Astrocyte (in vitro differentiated cells and primary cell): ENCODE data around the gene SLC8B1. TPM values are rescaled to one million over a fixed set of nuclear protein-coding genes. Genes with fewer than 3 reads are reported as not detected.

Experiments used
- DNase-seq: peaks from one replicate; pipeline ENCODE4 v3.0.0-alpha.2; 2010; ENCODE audit warnings: low read depth
- FAIRE-seq: peaks from 2 replicates; lab custom pipeline; 2011; peaks lifted over from hg19 to GRCh38; lab: Jason Lieb, UNC
- H2AFZ ChIP-seq: 2 replicates; pipeline ENCODE4 v1.6.0; 2012; ENCODE audit warnings: low read depth, low read length, inconsistent platforms
- H3K27ac ChIP-seq: 2 replicates; pipeline ENCODE4 v1.5.1; 2011; ENCODE audit warnings: low read depth, low read length, inconsistent platforms
- H3K27me3 ChIP-seq: 2 replicates; pipeline ENCODE4 v1.6.0; 2011; ENCODE audit warnings: low read length, inconsistent platforms; ENCODE audit not compliant: insufficient read depth
- H3K36me3 ChIP-seq: 2 replicates; pipeline ENCODE4 v1.5.1; 2011; ENCODE audit warnings: low read length, inconsistent platforms; ENCODE audit not compliant: insufficient read depth
- H3K4me1 ChIP-seq: 2 replicates; pipeline ENCODE4 v1.5.1; 2011; ENCODE audit warnings: low read length, inconsistent platforms; ENCODE audit not compliant: insufficient read depth
- H3K4me2 ChIP-seq: 2 replicates; pipeline ENCODE4 v1.6.0; 2012; ENCODE audit warnings: low read length, inconsistent platforms
- H3K4me3 ChIP-seq: 2 replicates; pipeline ENCODE4 v1.5.1; 2011; ENCODE audit warnings: low read depth, mild to moderate bottlenecking, low read length, inconsistent platforms; ENCODE audit not compliant: insufficient read depth
- H3K79me2 ChIP-seq: 2 replicates; pipeline ENCODE4 v1.6.0; 2012; ENCODE audit warnings: mild to moderate bottlenecking, low read length, inconsistent platforms; ENCODE audit not compliant: insufficient read depth
- H3K9ac ChIP-seq: 2 replicates; pipeline ENCODE4 v1.6.0; 2012; ENCODE audit warnings: mild to moderate bottlenecking, low read length, inconsistent platforms
- H3K9me3 ChIP-seq: 2 replicates; pipeline ENCODE4 v1.5.1; 2012; ENCODE audit warnings: low read depth, mild to moderate bottlenecking, low read length, inconsistent platforms; ENCODE audit not compliant: insufficient read depth
- H4K20me1 ChIP-seq: 2 replicates; pipeline ENCODE4 v1.6.0; 2012; ENCODE audit warnings: low read length, inconsistent platforms; ENCODE audit not compliant: insufficient read depth
- H3K27ac Mint-ChIP-seq: one replicate; pipeline ENCODE4 v1.8.0; 2021; ENCODE audit warnings: mild to moderate bottlenecking, mixed read lengths; ENCODE audit not compliant: unreplicated experiment
- H3K27me3 Mint-ChIP-seq: one replicate; pipeline ENCODE4 v1.8.0; 2021; ENCODE audit warnings: low read depth, mixed read lengths; ENCODE audit not compliant: unreplicated experiment
- H3K36me3 Mint-ChIP-seq: one replicate; pipeline ENCODE4 v1.8.0; 2021; ENCODE audit warnings: low read depth, mixed read lengths; ENCODE audit not compliant: unreplicated experiment
- H3K4me1 Mint-ChIP-seq: one replicate; pipeline ENCODE4 v1.8.0; 2021; ENCODE audit warnings: low read depth, mixed read lengths; ENCODE audit not compliant: unreplicated experiment
- H3K4me3 Mint-ChIP-seq: one replicate; pipeline ENCODE4 v1.8.0; 2021; ENCODE audit warnings: mild to moderate bottlenecking, moderate library complexity, mixed read lengths; ENCODE audit not compliant: unreplicated experiment
- H3K9me3 Mint-ChIP-seq: one replicate; pipeline ENCODE4 v1.8.0; 2021; ENCODE audit warnings: mild to moderate bottlenecking, mixed read lengths; ENCODE audit not compliant: unreplicated experiment
- EZH2 ChIP-seq: IDR thresholded peaks from 2 replicates; pipeline ENCODE4 v1.6.1; 2012; ENCODE audit warnings: mild to moderate bottlenecking, low read length, inconsistent platforms; ENCODE audit not compliant: insufficient read depth
- total RNA-seq: library from RNA; stranded (reverse); gene quantifications from 2 replicates; pipeline ENCODE4 v1.2.1, GENCODE V29; 2021
- TF ChIP-seq, protein P1 (sequence below): IDR thresholded peaks from 2 replicates; pipeline ENCODE4 v1.5.1; 2011; ENCODE audit warnings: low read depth, mild to moderate bottlenecking, inconsistent platforms, low read length, moderate library complexity; ENCODE audit not compliant: insufficient read depth

SLC8B1 gene
- total RNA-seq, 1 donor from 2014 or later: 8.6 TPM

DNA sequence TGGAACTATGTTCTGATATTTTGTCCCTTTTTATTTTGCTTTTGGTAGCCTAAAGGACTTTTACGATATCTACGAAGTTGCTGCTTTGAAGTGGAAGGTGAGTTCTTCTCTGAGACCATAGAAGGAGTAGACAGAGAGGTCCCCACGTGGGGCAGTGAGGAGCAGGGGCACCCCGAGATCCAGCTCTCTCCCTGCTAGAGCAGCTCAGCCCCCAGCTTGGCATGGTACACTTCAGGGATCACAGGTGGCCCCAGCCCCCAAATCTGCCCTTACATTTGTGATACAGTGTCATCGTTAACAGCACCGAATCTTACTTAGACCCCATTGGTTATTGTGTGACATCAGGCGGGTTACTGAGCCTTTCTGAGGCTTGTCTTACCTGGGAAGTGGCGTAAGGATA is 56.8 kb downstream of the SLC8B1 start:
- no peaks in the 10 kb centered on the region for H3K9me3 ChIP-seq
- Mint-ChIP-seq H3K27me3 (no peaks in the 10 kb centered on the region), H3K4me3 (no peak overlapping the region), H3K27ac (no peak overlapping the region), H3K9me3 (no peaks in the 10 kb centered on the region), H3K36me3 (peaks cover 25% of the 10 kb centered on the region), H3K4me1 (peaks cover 8% of the 10 kb centered on the region)
- H3K36me3 ChIP-seq: no peaks in the 10 kb centered on the region
- no peaks in the 10 kb centered on the region for H4K20me1 ChIP-seq
- H3K27ac ChIP-seq: no peak overlapping the region
- H3K4me3 ChIP-seq: no peak overlapping the region
- FAIRE-seq (no peak), DNase-seq (no peak)
- no peaks in the 10 kb centered on the region for H3K4me1 ChIP-seq
- no peaks in the 10 kb centered on the region for H3K79me2 ChIP-seq
- no peak overlapping the region for H3K4me2 ChIP-seq
- H2AFZ ChIP-seq: no peak overlapping the region
- H3K9ac ChIP-seq: no peak overlapping the region
- TF ChIP-seq, protein P1, sequence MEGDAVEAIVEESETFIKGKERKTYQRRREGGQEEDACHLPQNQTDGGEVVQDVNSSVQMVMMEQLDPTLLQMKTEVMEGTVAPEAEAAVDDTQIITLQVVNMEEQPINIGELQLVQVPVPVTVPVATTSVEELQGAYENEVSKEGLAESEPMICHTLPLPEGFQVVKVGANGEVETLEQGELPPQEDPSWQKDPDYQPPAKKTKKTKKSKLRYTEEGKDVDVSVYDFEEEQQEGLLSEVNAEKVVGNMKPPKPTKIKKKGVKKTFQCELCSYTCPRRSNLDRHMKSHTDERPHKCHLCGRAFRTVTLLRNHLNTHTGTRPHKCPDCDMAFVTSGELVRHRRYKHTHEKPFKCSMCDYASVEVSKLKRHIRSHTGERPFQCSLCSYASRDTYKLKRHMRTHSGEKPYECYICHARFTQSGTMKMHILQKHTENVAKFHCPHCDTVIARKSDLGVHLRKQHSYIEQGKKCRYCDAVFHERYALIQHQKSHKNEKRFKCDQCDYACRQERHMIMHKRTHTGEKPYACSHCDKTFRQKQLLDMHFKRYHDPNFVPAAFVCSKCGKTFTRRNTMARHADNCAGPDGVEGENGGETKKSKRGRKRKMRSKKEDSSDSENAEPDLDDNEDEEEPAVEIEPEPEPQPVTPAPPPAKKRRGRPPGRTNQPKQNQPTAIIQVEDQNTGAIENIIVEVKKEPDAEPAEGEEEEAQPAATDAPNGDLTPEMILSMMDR: no peak
- TF ChIP-seq EZH2: no peak
- no peaks in the 10 kb centered on the region for H3K27me3 ChIP-seq

GRCh38 chr12:113277511-113277910 is 57.4 kb downstream of the SLC8B1 start:
- FAIRE-seq: no peak
- H3K79me2 ChIP-seq: no peaks in the 10 kb centered on the region
- no peak overlapping the region for H3K4me3 Mint-ChIP-seq
- no peak overlapping the region for H3K9ac ChIP-seq
- TF ChIP-seq, protein P1: no peak
- H3K4me1 Mint-ChIP-seq: peaks cover 11% of the 10 kb centered on the region
- no peaks in the 10 kb centered on the region for H3K27me3 ChIP-seq
- peaks cover 28% of the 10 kb centered on the region for H3K36me3 Mint-ChIP-seq
- H3K27ac Mint-ChIP-seq: no peak overlapping the region
- no peaks in the 10 kb centered on the region for H3K9me3 Mint-ChIP-seq
- no peaks in the 10 kb centered on the region for H4K20me1 ChIP-seq
- no peaks in the 10 kb centered on the region for H3K9me3 ChIP-seq
- DNase-seq: no peak
- H2AFZ ChIP-seq: no peak overlapping the region
- peaks cover 3% of the 10 kb centered on the region for H3K4me1 ChIP-seq
- no peak overlapping the region for H3K4me2 ChIP-seq
- H3K27ac ChIP-seq: no peak overlapping the region
- H3K4me3 ChIP-seq: no peak overlapping the region
- H3K27me3 Mint-ChIP-seq: no peaks in the 10 kb centered on the region
- H3K36me3 ChIP-seq: no peaks in the 10 kb centered on the region

- Histone ChIP-seq H3K27me3 (no peaks in the 10 kb centered on the region), H3K9me3 (no peaks in the 10 kb centered on the region), H3K4me2 (no peak overlapping the region), H2AFZ (no peak overlapping the region), H3K79me2 (no peaks in the 10 kb centered on the region), H3K4me1 (peaks cover 8% of the 10 kb centered on the region), H3K27ac (no peak overlapping the region), H4K20me1 (no peaks in the 10 kb centered on the region), H3K4me3 (no peak overlapping the region), H3K36me3 (no peaks in the 10 kb centered on the region), H3K9ac (no peak overlapping the region)
- Mint-ChIP-seq H3K27ac (no peak overlapping the region), H3K27me3 (no peaks in the 10 kb centered on the region), H3K4me3 (no peak overlapping the region), H3K9me3 (no peaks in the 10 kb centered on the region), H3K4me1 (peaks cover 15% of the 10 kb centered on the region), H3K36me3 (peaks cover 28% of the 10 kb centered on the region)
- FAIRE-seq (no peak), DNase-seq (no peak)
- TF ChIP-seq EZH2: no peak
- TF ChIP-seq, protein P1: no peak
Observed at GRCh38 chr12:113276946-113277500, 57.9 kb downstream of the SLC8B1 start.
